HG03460 (cell line): ENCODE measurements around the gene LHX3.
"Not testable (repeated sequence)": the region's sequence is repeated elsewhere in the genome, so short reads cannot be mapped to it uniquely, and the experiment has no call there.

Experiments
- ATAC-seq: cut with Tn5 transposase; IDR thresholded peaks from one replicate; pipeline ENCODE4 v1.9.1; 2021; ENCODE audit not compliant: unreplicated experiment

Gene LHX3

GRCh38 chr9:136156209-136157120 lies 48.5 kb downstream of the LHX3 start:
- no peak for ATAC-seq

- ATAC-seq: no peak
These were observed 49.4 kb downstream of the LHX3 start for GRCh38 chr9:136155576-136155975.

GRCh38 chr9:136154943-136155342 lies 50.0 kb downstream of the LHX3 start:
- ATAC-seq: no peak

- no peak for ATAC-seq
These were observed 51.4 kb downstream of the LHX3 start for GRCh38 chr9:136153381-136154065.

GRCh38 chr9:136152931-136153330 lies 52.0 kb downstream of the LHX3 start:
- no peak for ATAC-seq

GRCh38 chr9:136152543-136152866 lies 52.4 kb downstream of the LHX3 start:
- no peak for ATAC-seq

GRCh38 chr9:136151848-136152542 lies 52.9 kb downstream of the LHX3 start:
- no peak for ATAC-seq

- no peak for ATAC-seq
These were observed 53.6 kb downstream of the LHX3 start for GRCh38 chr9:136151214-136151804.

- ATAC-seq: not testable (repeated sequence)
These were observed 54.2 kb downstream of the LHX3 start for GRCh38 chr9:136150664-136151213.

GRCh38 chr9:136149853-136150252 lies 55.1 kb downstream of the LHX3 start:
- no peak for ATAC-seq

GRCh38 chr9:136149337-136149736 lies 55.6 kb downstream of the LHX3 start:
- ATAC-seq: no peak

GRCh38 chr9:136148766-136149165 lies 56.2 kb downstream of the LHX3 start:
- ATAC-seq: no peak

- no peak for ATAC-seq
These were observed 56.8 kb downstream of the LHX3 start for GRCh38 chr9:136147890-136148714.

- no peak for ATAC-seq
These were observed 57.7 kb downstream of the LHX3 start for GRCh38 chr9:136147038-136147889.
